GM19239 (cell line): ENCODE measurements around the gene TTC23.

Experiments used
- DNase-seq: peaks from one replicate; pipeline ENCODE4 v3.0.0; 2011; ENCODE audit warnings: low spot score; ENCODE audit not compliant: insufficient read length
- FAIRE-seq: peaks from 2 replicates; lab custom pipeline; 2011; peaks lifted over from hg19 to GRCh38; lab: Jason Lieb, UNC

The TTC23 gene

GRCh38 chr15:99126131-99126588, 123.2 kb downstream of the TTC23 start:
- DNase-seq (no peak), FAIRE-seq (no peak)

- FAIRE-seq (no peak), DNase-seq (no peak)
These were observed 124.1 kb downstream of the TTC23 start for GRCh38 chr15:99125061-99125891.

GRCh38 chr15:99124641-99125040, 124.7 kb downstream of the TTC23 start:
- no peak for DNase-seq
- FAIRE-seq = no peak

- DNase-seq = no peak
- no peak for FAIRE-seq
These were observed 125.5 kb downstream of the TTC23 start for GRCh38 chr15:99123713-99124451.

- FAIRE-seq (no peak), DNase-seq (no peak)
These were observed 126.3 kb downstream of the TTC23 start for GRCh38 chr15:99122831-99123712.

- no peak for DNase-seq
- no peak for FAIRE-seq
These were observed 127.5 kb downstream of the TTC23 start for GRCh38 chr15:99121691-99122410.

- DNase-seq = no peak
- no peak for FAIRE-seq
These were observed 128.2 kb downstream of the TTC23 start for GRCh38 chr15:99121207-99121606.

GRCh38 chr15:99120050-99120777, 129.2 kb downstream of the TTC23 start:
- no peak for DNase-seq
- FAIRE-seq = no peak

GRCh38 chr15:99118801-99119546, 130.4 kb downstream of the TTC23 start:
- FAIRE-seq = no peak
- no peak for DNase-seq

- DNase-seq = no peak
- FAIRE-seq = no peak
These were observed 131.1 kb downstream of the TTC23 start for GRCh38 chr15:99118258-99118632.

GRCh38 chr15:99117563-99118257, 131.7 kb downstream of the TTC23 start:
- DNase-seq (no peak), FAIRE-seq (no peak)

GRCh38 chr15:99117111-99117510, 132.3 kb downstream of the TTC23 start:
- FAIRE-seq (no peak), DNase-seq (no peak)

- DNase-seq (no peak), FAIRE-seq (no peak)
These were observed 133.8 kb downstream of the TTC23 start for GRCh38 chr15:99115300-99116215.

- DNase-seq = no peak
- no peak for FAIRE-seq
These were observed 134.7 kb downstream of the TTC23 start for GRCh38 chr15:99114511-99115299.

GRCh38 chr15:99113547-99114271, 135.7 kb downstream of the TTC23 start:
- FAIRE-seq (no peak), DNase-seq (no peak)
